Measurements from ENCODE around the gene CLDN1. TPM values are rescaled to one million over a fixed set of nuclear protein-coding genes. Genes with fewer than 3 reads are reported as not detected.
A peak's percentile ranks its signal among the peaks of the same experiment; 100 is the strongest.

The CLDN1 gene
- total and polyA plus RNA-seq, 2 of the 4 experiments (the other 2 are of a cell fraction) = 4.7 to 7.3 TPM

DNA sequence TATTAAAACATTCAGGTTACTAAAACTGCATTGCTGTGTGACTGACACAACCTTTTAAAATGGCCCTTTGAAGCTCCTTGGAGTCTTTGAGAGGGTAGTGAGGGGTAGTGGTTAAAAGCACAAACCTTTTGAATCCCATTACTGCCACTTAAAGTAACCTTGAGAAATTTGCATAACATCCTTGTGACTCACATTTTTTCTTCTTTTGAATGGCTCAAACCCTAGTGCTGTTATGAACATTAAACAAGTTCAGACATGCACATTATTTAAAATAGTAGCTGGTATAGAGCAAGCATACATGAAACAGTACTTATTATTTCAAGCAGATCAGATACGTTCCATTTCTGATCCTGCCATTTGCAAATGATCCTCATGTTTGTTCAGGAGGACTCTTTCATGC is 3.7 kb upstream of the CLDN1 start:
- Histone ChIP-seq H3K27me3 (ENCODE audit: control insufficient read depth, insufficient read depth, low read length) (no peaks in the 10 kb centered on the region), H3K4me3 (ENCODE audit: insufficient read depth, low read depth, low read length) (no peak overlapping the region), H3K27ac (ENCODE audit: insufficient read depth, low read length) (peak overlapping the region; percentile 70; the same call in 1 of the 2 replicates), H2AFZ (replicated peaks; ENCODE audit: low read length, poor library complexity) (peak overlapping the region; percentile 75), H3K79me1 (ENCODE audit: low read depth in 1 of 2, low read length in 2 of 2) (peaks cover 4 to 10% of the 10 kb centered on the region in 2 experiments; a peak in 2 of 4 replicates), H2AK5ac (ENCODE audit: low read depth, low read length) (peak overlapping the region; percentile 67), H3K36me3 (ENCODE audit: control insufficient read depth, insufficient read depth, low read length) (no peaks in the 10 kb centered on the region), H4K91ac (ENCODE audit: insufficient read depth, low read depth, low read length) (peak overlapping the region; percentile 89), H3K4me1 (ENCODE audit: control insufficient read depth, insufficient read depth, low read length) (peaks cover 14% of the 10 kb centered on the region), H3K9ac (ENCODE audit: low read depth, low read length) (peak overlapping the region; percentile 36; the same call in 1 of the 2 replicates), H2BK120ac (ENCODE audit: low read depth, low read length) (peak overlapping the region; percentile 99), H2AK9ac (replicated peaks; ENCODE audit: low read depth, low read length, poor library complexity) (peak overlapping the region; percentile 93), H3K18ac (ENCODE audit: low read depth, low read length) (peak overlapping the region; percentile 98), H2BK5ac (ENCODE audit: low read depth, low read length, poor library complexity, severe bottlenecking) (peak overlapping the region; percentile 96), H4K20me1 (ENCODE audit: insufficient read depth, low read length) (no peaks in the 10 kb centered on the region), H3K9me1 (ENCODE audit: insufficient read depth, low read length) (peaks cover 7% of the 10 kb centered on the region), H3K14ac (replicated peaks; ENCODE audit: low read depth, low read length) (peak overlapping the region; percentile 98), H3K4me2 (ENCODE audit: low read depth, low read length) (peak overlapping the region; percentile 10; the same call in 1 of the 2 replicates), H4K5ac (ENCODE audit: low read depth, low read length) (peak overlapping the region; percentile 97; the same call in 1 of the 2 replicates), H2BK15ac (ENCODE audit: low read depth, low read length) (peak overlapping the region; percentile 93), H3K23ac (ENCODE audit: low read depth, low read length) (peak overlapping the region; percentile 94), H3K56ac (ENCODE audit: extremely low read depth, insufficient read depth, low read length) (peak overlapping the region; percentile 85), H3K4ac (ENCODE audit: low read depth, low read length) (peak overlapping the region; percentile 95; the same call in 1 of the 2 replicates), H4K8ac (ENCODE audit: low read depth in 2 of 2, low read length in 2 of 2) (peak overlapping the region; percentile 78 to 85; a peak in 3 of 4 replicates), H3K9me3 (ENCODE audit: control insufficient read depth, insufficient read depth, low read length) (no peaks in the 10 kb centered on the region), H2BK20ac (ENCODE audit: low read depth, low read length) (peak overlapping the region; percentile 99)
- DNase-seq = peak; percentile 54
- in situ Hi-C loops (cut with MboI; ENCODE audit: low sequenced_read_pairs) = no loop called here
- intact Hi-C loops (cut with micrococcal nuclease) = loop anchor here (10.0 kb wide), 1 partner anchor 369 kb away; no protein-coding TSS in a partner anchor
- BruUV-seq (replicated peaks) = no TSS peak
- peak; percentile 13; the same call in 1 of the 2 replicates for ATAC-seq (ENCODE audit: low read depth)
- ChIA-PET POLR2A (ENCODE audit: unreplicated experiment) (no interaction called here), CTCF (interaction anchor here (0.7 to 1.2 kb wide), 2 partner anchors 13 to 58 kb away, joined by 3 to 4 read pairs; no protein-coding TSS in a partner anchor)
- dilution Hi-C loops (cut with HindIII; ENCODE audit: low sequenced_read_pairs, unreplicated experiment) = no loop called here
- 100% methylated on average over 1 of the region's 1 CpG; no CpG with 5 or more reads in 1 of the 2 experiments for WGBS, 2 experiments (ENCODE audit: extremely low coverage in 2 of 2, insufficient read length in 1 of 2)
- TF ChIP-seq MXI1 (IDR thresholded peaks at IDR 0.05; ENCODE audit: borderline replicate concordance, low read depth, low read length) (no peak), MAZ (IDR thresholded peaks at IDR 0.05; ENCODE audit: borderline replicate concordance, low read depth, low read length) (no peak), RAD21 (IDR thresholded peaks at IDR 0.05; ENCODE audit: low read length) (no peak), CTCF (conservative IDR thresholded peaks at IDR 0.05; ENCODE audit: low read depth, low read length) (no peak), BHLHE40 (IDR thresholded peaks at IDR 0.05; ENCODE audit: low read depth, low read length) (no peak), NFE2L2 (IDR thresholded peaks at IDR 0.05; ENCODE audit: low read depth, low read length) (no peak), ELK1 (IDR thresholded peaks at IDR 0.05; ENCODE audit: borderline replicate concordance, low read depth, low read length) (no peak), POLR2A (IDR thresholded peaks at IDR 0.05; ENCODE audit: low read depth, low read length) (no peak), MAFK (IDR thresholded peaks at IDR 0.05; ENCODE audit: low read depth, low read length) (no peak), CEBPB (IDR thresholded peaks at IDR 0.05; ENCODE audit: low read depth, low read length) (no peak), RCOR1 (IDR thresholded peaks at IDR 0.05; ENCODE audit: insufficient replicate concordance, low read length) (no peak), FOS (IDR thresholded peaks at IDR 0.05; ENCODE audit: low read depth, low read length) (no peak), SMC3 (IDR thresholded peaks at IDR 0.05; ENCODE audit: low read depth, low read length) (no peak), RFX5 (IDR thresholded peaks at IDR 0.05; ENCODE audit: low read depth, low read length) (no peak), CHD1 (IDR thresholded peaks at IDR 0.05; ENCODE audit: low read depth, low read length) (no peak)
- TF ChIP-seq, protein P1, sequence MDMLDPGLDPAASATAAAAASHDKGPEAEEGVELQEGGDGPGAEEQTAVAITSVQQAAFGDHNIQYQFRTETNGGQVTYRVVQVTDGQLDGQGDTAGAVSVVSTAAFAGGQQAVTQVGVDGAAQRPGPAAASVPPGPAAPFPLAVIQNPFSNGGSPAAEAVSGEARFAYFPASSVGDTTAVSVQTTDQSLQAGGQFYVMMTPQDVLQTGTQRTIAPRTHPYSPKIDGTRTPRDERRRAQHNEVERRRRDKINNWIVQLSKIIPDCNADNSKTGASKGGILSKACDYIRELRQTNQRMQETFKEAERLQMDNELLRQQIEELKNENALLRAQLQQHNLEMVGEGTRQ (IDR thresholded peaks at IDR 0.05; ENCODE audit: low read depth, low read length) = no peak

Measured in IMR-90 (cell line).